GM19035 (cell line): ENCODE results near the gene BIRC7.

Source experiments
- ATAC-seq: cut with Tn5 transposase; IDR thresholded peaks from one replicate; pipeline ENCODE4 v1.9.1; 2021; ENCODE audit not compliant: unreplicated experiment

BIRC7 gene

DNA sequence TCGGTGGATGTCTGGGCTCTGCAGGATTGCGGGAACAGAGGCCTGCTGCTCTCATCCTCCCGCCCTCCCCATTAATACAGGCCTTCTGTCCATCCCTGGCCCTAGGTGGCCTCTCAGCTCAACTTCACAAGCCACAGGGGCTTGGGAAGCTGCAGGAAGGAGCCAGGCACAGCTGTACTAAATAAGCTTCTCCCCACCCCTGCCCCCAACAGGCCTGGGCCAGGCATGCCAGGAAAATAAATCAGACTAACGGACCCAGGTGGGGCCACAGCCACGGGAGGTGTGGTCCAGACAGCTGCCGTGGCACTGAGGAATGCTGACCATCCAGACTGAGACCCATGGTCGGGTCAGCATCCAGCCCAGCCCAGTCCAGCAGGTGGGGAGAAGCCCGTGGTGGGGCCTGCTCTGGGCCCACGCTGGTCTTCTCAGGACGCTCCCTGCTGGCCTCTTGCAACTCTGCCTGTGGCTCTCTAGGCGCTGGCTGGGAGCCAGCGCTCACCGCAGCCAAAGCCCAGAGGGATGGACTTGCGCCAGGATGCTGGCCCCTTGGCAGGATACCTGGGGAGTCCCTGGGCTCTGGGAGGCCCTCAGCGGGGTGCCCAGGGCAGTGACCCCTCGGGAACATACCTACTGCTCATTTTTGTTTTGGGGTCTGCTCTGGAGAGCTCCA is 11.2 kb upstream of the BIRC7 start:
- ATAC-seq = no peak

- no peak for ATAC-seq
Observed at GRCh38 chr20:63225082-63225454, 10.6 kb upstream of the BIRC7 start.

DNA sequence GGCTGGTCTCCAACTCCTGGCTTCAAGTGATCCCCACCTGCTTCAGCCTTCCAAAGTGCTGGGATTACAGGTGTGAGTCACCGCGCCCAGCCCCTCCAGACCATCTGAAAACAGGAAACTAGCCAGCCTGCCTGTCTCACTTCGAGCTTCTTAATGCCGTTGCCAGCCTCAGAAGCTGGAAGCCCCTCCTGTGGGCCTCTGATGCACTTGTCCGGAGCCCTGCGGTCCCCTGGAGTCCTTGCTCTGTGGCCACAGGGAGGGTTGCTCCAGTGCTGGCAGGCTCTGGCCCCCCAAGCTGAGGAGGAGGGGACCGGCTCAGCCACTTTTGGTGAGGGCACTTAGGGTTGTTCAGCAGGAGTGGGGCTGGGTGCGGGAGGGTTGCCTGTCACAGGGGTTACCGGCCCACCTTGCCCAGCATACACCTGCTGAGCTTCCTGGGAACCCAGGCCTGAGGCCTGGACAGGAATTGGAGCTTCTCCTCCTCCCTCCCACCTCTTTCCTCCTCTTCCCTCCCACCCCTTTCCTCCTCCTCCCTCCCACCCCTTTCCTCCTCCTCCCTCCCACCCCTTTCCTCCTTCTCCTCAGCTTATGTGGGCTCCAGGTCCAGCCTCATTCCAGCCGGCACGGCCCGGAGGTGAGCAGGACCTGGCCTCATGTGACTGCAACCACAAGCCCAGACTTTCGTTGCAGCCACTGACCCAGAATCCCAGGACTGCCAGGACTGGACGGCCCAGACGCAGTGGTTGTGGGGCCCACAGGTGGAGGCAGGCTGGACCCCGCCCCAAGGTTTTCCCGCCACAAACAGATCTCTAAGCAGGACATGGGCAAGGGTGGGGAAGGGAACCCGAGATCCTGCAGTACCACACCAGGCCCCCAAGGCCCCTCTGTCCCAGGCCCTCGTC is 9.4 kb upstream of the BIRC7 start:
- ATAC-seq = no peak

GRCh38 chr20:63227260-63227659 is 8.4 kb upstream of the BIRC7 start:
- no peak for ATAC-seq

DNA sequence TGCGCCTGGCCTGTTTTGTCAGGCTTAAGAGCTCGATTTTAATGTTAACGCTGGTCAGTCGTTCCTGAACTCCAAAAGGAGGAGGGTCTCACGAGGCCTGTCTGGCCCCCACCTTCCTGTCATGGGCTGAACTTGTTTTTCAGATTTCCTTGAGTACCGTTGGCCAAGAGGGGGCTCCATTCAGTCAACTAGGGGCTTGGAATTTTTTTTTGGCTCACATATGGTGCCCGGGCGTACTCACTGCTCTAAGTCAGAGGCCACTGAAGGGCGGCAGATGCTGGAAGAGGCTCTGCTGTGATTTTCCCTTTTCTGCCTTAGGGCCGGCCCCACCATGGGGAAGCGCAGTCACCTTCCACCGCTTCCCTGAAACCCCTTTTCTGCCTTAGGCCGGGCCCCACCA is 6.9 kb upstream of the BIRC7 start:
- ATAC-seq = no peak

- no peak for ATAC-seq
Observed at GRCh38 chr20:63230800-63231268, 4.9 kb upstream of the BIRC7 start.

- no peak for ATAC-seq
Observed at GRCh38 chr20:63232235-63233060, 3.3 kb upstream of the BIRC7 start.

DNA sequence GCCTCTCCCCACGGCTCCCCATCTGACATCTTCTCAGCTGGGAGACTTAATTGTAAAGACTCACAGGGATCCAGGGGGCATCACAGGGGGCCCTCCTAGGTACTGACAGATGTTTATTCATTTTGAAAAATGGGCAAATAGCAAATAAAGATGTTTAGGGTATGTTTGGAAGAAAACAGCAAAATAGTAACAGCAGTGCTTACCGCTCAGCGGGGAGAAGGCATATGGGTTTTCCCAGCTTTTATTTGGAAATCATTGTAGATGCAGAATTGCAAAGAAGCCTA is 2.7 kb upstream of the BIRC7 start:
- ATAC-seq = no peak

DNA sequence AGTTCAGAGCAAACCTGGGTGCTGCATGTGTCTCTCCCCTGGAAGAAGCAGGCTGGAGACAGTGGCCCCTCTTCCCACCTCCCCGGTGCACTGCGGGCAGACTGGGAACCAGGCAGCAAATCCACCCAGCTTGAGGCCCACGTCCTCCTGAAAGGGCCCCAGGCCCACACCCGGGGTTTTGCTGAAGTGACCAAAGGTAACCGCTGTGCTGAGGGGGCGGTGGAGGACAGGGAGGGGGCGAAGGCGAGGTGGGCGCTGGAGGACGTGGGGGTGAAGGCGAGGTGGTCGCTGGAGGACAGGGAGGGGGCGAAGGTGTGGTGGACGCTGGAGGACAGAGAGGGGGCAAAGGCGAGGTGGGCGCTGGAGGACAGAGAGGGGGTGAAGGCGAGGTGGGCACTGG is 1.8 kb upstream of the BIRC7 start:
- no peak for ATAC-seq

GRCh38 chr20:63234693-63235398 is 859 bp upstream of the BIRC7 start:
- no peak for ATAC-seq

GRCh38 chr20:63236116-63236837 is 572 bp downstream of the BIRC7 start:
- no peak for ATAC-seq

DNA sequence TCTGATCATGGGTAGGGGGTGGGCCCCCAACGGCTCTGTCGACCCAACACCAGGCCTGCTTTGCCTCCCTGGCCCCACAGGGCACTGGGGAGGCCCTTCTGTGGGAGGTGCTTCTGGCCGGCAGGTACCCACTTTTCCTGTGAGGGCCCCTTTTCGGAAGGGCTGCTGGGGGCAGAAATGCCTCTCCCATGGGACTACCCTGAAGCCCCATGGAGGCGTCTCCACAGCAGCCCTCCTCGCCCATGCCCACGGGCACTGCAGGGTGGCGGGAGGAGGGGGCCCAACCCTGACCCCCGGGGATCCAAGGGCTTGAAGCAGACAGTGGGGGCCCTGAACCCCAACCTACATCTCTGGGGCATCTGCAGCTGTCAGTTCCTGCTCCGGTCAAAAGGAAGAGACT is 2.3 kb downstream of the BIRC7 start:
- ATAC-seq = no peak

DNA sequence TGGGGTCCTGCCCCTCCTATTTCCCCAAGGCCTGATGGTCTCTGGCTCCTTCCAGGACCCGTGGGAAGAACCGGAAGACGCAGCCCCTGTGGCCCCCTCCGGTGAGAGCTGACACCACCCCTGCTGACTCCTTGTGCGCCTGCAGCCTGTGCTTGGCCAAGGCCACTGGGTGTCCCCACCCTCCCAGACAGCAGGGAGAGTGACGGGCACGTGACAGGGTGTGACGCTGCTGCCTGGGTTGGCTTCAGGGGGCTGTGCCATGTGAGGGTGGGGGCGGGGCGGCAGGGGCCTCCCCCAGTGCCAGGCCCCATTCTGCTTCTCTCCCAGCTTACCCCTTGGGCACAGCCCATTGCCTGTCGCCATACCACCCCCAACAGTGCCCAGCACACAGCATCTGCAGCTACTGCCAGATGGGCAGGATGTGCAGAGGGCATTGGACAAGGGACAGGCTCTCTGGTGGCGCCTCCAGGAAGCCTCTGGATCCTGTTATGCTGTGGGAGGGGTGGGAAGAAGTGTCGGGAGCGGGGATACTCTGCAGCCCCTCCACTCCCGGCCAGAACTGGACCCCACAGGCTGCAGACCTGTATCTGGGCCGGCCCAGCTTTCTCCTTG is 2.9 kb downstream of the BIRC7 start:
- no peak for ATAC-seq

DNA sequence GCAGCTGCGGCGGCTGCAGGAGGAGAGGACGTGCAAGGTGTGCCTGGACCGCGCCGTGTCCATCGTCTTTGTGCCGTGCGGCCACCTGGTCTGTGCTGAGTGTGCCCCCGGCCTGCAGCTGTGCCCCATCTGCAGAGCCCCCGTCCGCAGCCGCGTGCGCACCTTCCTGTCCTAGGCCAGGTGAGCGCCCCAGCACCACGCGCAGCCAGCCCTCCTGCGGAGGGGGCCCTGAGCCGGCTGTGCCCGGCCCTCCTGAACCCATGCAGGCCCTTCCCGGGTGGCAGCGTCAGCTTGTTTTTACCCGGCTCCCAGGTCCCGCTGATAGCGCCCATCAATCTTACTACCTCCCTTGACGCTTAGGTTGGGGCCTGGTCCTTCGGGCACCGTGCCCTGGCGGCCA is 3.7 kb downstream of the BIRC7 start:
- ATAC-seq = no peak

- no peak for ATAC-seq
Observed at GRCh38 chr20:63240004-63240403, 4.3 kb downstream of the BIRC7 start.

- no peak for ATAC-seq
Observed at GRCh38 chr20:63241272-63241671, 5.6 kb downstream of the BIRC7 start.

GRCh38 chr20:63242736-63243135 is 7.0 kb downstream of the BIRC7 start:
- ATAC-seq = no peak

GRCh38 chr20:63243604-63244247 is 8.0 kb downstream of the BIRC7 start:
- no peak for ATAC-seq

GRCh38 chr20:63244468-63244867 is 8.8 kb downstream of the BIRC7 start:
- no peak for ATAC-seq
